Measurements from ENCODE around the gene CARD10. TPM values are rescaled to one million over a fixed set of nuclear protein-coding genes. Genes with fewer than 3 reads are reported as not detected.

The CARD10 gene
- total and polyA plus RNA-seq, 4 donors: 6.8 to 16.3 (median 10.2) TPM

DNA sequence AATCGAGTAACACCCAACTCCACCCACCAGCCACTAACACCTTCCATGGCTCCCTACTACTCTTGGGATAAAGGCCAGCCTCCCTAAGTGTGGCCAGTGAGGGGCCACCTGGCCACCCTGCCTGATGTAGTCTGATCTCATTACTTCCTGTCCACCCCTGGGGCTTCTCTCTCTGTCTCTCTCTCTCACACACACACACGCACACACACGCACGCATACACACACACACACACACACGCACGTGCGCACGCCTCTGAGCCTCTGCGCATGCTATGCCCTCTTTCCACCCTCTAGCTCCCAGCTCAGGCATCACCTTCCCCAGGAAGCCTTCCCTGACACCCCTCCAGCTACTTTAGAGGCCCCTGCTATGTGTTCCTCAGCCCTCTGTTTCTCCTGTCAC, 37.0 kb downstream of the CARD10 start:
- DNase-seq (no peak), ATAC-seq (ENCODE audit: insufficient read depth, low FRiP score) (no peak)
- H3K27ac ChIP-seq (ENCODE audit: low read depth in 1 of 2, low read length in 1 of 2): no peak overlapping the region
- H3K36me3 ChIP-seq (ENCODE audit: control insufficient read depth in 4 of 4, insufficient read depth in 4 of 4, low read length in 4 of 4): peaks cover 0 to 7% (median 0%) of the 10 kb centered on the region in 4 donors
- no peak overlapping the region for H3K9ac ChIP-seq (ENCODE audit: insufficient read depth in 1 of 2, low read length in 2 of 2)
- 79 to 81% methylated on average over 9 of the region's 9 CpGs for WGBS, 2 donors
- H3K4me3 ChIP-seq: no peak overlapping the region
- H3K4me1 ChIP-seq (ENCODE audit: control insufficient read depth in 5 of 5, insufficient read depth in 5 of 5, low read length in 5 of 5): peaks cover 0 to 26% (median 5%) of the 10 kb centered on the region in 5 donors
- TF ChIP-seq, protein P1, sequence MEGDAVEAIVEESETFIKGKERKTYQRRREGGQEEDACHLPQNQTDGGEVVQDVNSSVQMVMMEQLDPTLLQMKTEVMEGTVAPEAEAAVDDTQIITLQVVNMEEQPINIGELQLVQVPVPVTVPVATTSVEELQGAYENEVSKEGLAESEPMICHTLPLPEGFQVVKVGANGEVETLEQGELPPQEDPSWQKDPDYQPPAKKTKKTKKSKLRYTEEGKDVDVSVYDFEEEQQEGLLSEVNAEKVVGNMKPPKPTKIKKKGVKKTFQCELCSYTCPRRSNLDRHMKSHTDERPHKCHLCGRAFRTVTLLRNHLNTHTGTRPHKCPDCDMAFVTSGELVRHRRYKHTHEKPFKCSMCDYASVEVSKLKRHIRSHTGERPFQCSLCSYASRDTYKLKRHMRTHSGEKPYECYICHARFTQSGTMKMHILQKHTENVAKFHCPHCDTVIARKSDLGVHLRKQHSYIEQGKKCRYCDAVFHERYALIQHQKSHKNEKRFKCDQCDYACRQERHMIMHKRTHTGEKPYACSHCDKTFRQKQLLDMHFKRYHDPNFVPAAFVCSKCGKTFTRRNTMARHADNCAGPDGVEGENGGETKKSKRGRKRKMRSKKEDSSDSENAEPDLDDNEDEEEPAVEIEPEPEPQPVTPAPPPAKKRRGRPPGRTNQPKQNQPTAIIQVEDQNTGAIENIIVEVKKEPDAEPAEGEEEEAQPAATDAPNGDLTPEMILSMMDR (IDR thresholded peaks at IDR 0.05; ENCODE audit: control extremely low read depth, extremely low read depth): no peak
- peaks cover 0 to 4% (median 0%) of the 10 kb centered on the region in 3 donors for H3K27me3 ChIP-seq (ENCODE audit: control insufficient read depth in 3 of 3, insufficient read depth in 3 of 3, low read length in 2 of 3)
- no peaks in the 10 kb centered on the region for H3K9me3 ChIP-seq (ENCODE audit: control insufficient read depth in 4 of 4, insufficient read depth in 3 of 4, low read length in 3 of 4)

DNA sequence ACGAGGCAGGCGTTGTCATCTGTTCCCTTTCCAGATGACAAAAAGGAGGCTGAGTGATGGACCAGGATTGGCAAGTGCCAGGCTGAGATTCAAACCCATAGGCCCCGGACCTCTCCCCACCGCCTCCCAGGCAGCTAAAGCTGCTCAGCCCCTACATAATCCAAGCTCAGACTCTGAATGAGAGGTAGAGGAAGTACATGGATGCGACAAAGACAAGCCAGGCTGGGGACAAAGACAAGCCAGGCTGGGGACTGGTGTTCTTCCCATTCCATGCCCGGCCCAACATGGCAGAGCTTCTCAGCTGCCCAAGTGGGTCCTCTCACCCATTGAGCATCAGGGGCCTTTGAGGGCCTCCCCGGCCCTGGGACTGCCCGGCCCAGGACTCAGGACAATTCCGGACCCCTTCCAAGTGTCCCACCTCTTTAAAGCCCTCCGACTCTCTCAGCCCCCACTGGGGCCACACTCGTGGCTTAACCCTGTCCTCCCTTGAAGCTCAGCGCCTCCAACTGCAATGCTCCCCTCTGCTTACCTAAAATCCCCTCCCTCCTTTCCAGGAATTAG, 37.8 kb downstream of the CARD10 start:
- TF ChIP-seq, protein P1 (IDR thresholded peaks at IDR 0.05; ENCODE audit: control extremely low read depth, extremely low read depth): no peak
- Histone ChIP-seq H3K27ac (ENCODE audit: low read depth in 1 of 2, low read length in 1 of 2) (no peak overlapping the region), H3K36me3 (ENCODE audit: control insufficient read depth in 4 of 4, insufficient read depth in 4 of 4, low read length in 4 of 4) (peaks cover 0 to 9% (median 0%) of the 10 kb centered on the region in 4 donors), H3K27me3 (ENCODE audit: control insufficient read depth in 3 of 3, insufficient read depth in 3 of 3, low read length in 2 of 3) (peaks cover 0 to 4% (median 0%) of the 10 kb centered on the region in 3 donors), H3K4me3 (no peak overlapping the region), H3K9me3 (ENCODE audit: control insufficient read depth in 4 of 4, insufficient read depth in 3 of 4, low read length in 3 of 4) (no peaks in the 10 kb centered on the region), H3K4me1 (ENCODE audit: control insufficient read depth in 5 of 5, insufficient read depth in 5 of 5, low read length in 5 of 5) (peaks cover 0 to 18% (median 5%) of the 10 kb centered on the region in 5 donors), H3K9ac (ENCODE audit: insufficient read depth in 1 of 2, low read length in 2 of 2) (no peak overlapping the region)
- no peak for DNase-seq
- 85 to 88% methylated on average over 12 of the region's 12 CpGs for WGBS, 2 donors
- ATAC-seq (ENCODE audit: insufficient read depth, low FRiP score): no peak

DNA sequence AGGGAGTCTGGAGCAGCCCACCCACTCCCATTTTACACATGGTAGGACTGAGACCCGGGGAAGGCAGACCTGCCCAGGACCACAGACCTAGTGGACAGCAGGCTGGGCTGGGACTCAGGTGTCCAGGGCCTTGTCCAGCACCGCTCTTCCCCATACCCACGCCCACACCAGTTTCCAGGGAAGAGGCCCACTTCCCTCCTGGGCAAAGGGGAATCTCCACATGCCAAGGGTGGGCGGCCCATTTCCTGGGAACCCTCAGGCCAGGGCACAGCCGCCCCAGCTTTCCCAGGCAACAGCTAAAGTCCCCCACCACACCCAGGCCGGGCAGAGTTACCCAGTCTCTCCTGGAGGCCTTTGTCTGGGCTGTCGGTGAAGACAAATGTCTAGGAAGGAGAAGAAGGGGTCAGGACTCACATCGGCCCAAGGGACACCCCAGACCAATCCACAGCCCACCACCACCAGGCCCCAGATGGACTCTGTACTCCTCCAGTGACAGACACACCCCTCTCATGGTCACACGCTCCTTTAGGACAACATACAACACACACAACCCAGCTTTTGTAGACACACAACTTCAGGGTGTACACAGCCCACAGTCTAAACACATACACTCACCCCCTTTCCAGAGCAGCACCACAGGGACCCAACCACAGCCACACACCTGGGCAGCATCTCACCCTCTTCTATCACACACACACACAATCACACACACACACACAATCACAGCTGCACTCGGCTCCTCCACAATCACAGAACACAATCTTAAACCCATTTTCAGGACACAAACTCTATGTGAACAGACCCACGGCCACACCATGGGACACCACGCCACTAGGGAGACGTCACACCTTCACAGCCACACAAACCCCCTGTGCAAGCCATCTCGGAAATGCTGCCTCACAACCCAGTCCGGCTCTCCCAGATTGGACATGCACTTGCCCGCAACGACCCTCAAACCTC, 38.5 kb downstream of the CARD10 start:
- peaks cover 0 to 14% (median 5%) of the 10 kb centered on the region in 5 donors for H3K4me1 ChIP-seq (ENCODE audit: control insufficient read depth in 5 of 5, insufficient read depth in 5 of 5, low read length in 5 of 5)
- no peaks in the 10 kb centered on the region for H3K9me3 ChIP-seq (ENCODE audit: control insufficient read depth in 4 of 4, insufficient read depth in 3 of 4, low read length in 3 of 4)
- no peak overlapping the region for H3K27ac ChIP-seq (ENCODE audit: low read depth in 1 of 2, low read length in 1 of 2)
- no peak overlapping the region for H3K9ac ChIP-seq (ENCODE audit: insufficient read depth in 1 of 2, low read length in 2 of 2)
- H3K36me3 ChIP-seq (ENCODE audit: control insufficient read depth in 4 of 4, insufficient read depth in 4 of 4, low read length in 4 of 4): peaks cover 0 to 12% (median 0%) of the 10 kb centered on the region in 4 donors
- H3K27me3 ChIP-seq (ENCODE audit: control insufficient read depth in 3 of 3, insufficient read depth in 3 of 3, low read length in 2 of 3): peaks cover 0 to 4% (median 0%) of the 10 kb centered on the region in 3 donors
- TF ChIP-seq, protein P1 (IDR thresholded peaks at IDR 0.05; ENCODE audit: control extremely low read depth, extremely low read depth): no peak
- H3K4me3 ChIP-seq: no peak overlapping the region
- ATAC-seq (ENCODE audit: insufficient read depth, low FRiP score): no peak
- no peak for DNase-seq
- 82 to 87% methylated on average over 17 of the region's 17 CpGs for WGBS, 2 donors

Data from lung (tissue), 12 donors.